Urothelium cell line (cell line): Measurements from ENCODE around the gene SLC35G6.
"Not testable (repeated sequence)": the region's sequence is repeated elsewhere in the genome, so short reads cannot be mapped to it uniquely, and the experiment has no call there.

Source experiments
- DNase-seq: peaks from one replicate; pipeline ENCODE4 v3.0.0; 2011; ENCODE audit warnings: low spot score, mixed read lengths
- FAIRE-seq: peaks from 2 replicates; lab custom pipeline; 2011; peaks lifted over from hg19 to GRCh38; lab: Jason Lieb, UNC

Gene SLC35G6

DNA sequence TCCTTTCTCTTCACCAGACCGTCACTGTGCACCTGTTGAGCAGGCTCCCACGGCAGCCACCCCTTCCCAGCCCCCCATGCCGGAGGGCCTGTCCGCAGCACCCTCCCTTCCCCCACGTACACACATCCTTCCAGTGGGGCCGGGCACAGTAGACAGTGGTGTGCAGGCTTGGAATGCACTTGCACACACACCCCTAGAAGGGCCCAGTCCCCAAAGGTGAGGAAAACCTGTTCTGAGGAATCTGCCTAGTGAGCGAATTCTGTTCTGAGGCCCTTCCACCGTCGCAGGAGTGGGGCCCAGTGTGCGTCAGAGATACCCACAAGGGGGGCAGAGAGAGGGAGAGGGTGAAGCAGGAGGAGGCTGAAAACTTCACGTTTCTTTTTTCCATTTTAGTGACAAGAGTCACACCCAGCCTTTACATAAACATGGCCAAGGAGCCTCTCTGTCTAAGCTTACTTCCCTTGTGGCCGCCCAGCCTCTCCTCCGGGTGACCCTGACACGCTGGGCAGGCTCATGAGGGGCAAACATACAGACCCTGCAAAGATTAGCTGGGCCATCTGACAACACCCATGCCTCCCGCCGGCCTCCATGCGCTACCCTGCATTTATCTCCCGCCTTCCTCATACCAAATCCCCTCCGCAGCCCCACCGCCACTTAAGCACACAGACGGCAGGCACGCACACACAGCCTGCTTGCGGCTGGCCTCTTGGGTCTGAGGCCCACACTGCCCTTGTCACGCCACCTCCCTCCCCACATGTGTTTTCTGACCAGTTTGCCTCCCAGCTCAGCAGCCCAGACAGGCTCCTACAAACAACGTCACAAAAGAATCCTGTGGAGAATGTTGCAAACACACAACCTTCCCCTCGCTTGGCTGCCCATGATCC lies 3.6 kb upstream of the SLC35G6 start:
- no peak for DNase-seq
- FAIRE-seq, result no peak

GRCh38 chr17:7478276-7479212 lies 2.7 kb upstream of the SLC35G6 start:
- DNase-seq, result peak; percentile 43
- no peak for FAIRE-seq

GRCh38 chr17:7479213-7480088 lies 1.8 kb upstream of the SLC35G6 start, which contains the start of gene ZBTB4:
TSS of gene ZBTB4 (minus strand) at chr17:7479631. CDS start at chr17:7466801, 12,830 bp downstream.
- FAIRE-seq (no peak), DNase-seq (peak; percentile 54)

- DNase-seq (no peak), FAIRE-seq (no peak)
These were observed 1.2 kb upstream of the SLC35G6 start for GRCh38 chr17:7480089-7480384.

DNA sequence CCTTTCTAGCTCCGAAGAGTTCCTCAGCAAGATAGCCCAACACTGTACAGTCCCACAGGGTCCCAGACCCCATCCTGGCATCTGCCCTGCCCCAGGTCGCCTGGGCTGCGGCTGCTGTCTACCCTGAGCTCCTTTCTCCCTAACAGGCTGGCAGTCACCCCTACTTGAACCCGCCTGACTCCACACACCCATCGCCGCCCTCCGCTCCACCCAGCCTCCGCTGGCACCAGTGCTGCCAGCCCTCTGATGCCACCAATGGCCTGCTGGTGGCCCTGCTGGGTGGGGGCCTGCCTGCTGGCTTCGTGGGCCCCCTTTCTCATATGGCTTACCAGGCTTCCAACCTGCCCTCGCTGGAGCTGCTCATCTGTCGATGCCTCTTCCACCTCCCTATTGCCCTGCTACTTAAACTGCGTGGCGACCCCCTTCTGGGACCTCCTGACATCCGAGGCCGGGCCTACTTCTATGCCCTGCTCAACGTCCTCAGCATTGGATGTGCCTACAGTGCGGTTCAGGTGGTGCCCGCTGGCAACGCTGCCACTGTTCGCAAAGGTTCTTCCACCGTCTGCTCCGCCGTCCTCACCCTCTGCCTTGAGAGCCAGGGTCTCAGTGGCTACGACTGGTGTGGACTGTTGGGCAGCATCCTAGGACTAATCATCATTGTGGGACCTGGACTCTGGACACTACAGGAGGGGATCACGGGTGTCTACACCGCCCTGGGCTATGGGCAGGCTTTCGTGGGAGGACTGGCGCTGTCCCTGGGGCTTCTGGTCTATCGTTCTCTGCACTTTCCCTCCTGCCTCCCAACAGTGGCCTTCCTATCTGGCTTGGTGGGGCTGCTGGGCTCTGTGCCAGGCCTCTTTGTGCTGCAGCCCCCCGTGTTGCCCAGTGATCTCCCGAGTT lies 846 bp downstream of the SLC35G6 start:
- not testable (repeated sequence) for FAIRE-seq, DNase-seq

DNA sequence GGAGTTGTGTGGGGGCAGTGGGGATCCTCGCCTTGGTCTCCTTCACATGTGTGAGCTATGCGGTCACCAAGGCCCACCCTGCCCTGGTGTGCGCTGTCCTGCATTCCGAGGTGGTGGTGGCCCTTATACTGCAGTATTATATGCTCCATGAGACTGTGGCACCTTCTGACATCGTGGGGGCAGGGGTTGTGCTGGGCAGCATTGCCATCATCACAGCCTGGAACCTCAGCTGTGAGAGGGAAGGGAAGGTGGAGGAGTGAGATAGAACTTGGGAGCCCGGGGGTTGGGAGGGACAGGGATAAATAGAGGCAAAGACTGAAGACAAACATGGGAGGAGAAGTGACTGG lies 1.5 kb downstream of the SLC35G6 start:
- not testable (repeated sequence) for FAIRE-seq

GRCh38 chr17:7483255-7484066 lies 2.2 kb downstream of the SLC35G6 start:
- FAIRE-seq (no peak), DNase-seq (peak; percentile 83)

More for the DNA sequence above, 1.5 kb downstream of the SLC35G6 start:
- DNase-seq, result not testable (repeated sequence)

DNA sequence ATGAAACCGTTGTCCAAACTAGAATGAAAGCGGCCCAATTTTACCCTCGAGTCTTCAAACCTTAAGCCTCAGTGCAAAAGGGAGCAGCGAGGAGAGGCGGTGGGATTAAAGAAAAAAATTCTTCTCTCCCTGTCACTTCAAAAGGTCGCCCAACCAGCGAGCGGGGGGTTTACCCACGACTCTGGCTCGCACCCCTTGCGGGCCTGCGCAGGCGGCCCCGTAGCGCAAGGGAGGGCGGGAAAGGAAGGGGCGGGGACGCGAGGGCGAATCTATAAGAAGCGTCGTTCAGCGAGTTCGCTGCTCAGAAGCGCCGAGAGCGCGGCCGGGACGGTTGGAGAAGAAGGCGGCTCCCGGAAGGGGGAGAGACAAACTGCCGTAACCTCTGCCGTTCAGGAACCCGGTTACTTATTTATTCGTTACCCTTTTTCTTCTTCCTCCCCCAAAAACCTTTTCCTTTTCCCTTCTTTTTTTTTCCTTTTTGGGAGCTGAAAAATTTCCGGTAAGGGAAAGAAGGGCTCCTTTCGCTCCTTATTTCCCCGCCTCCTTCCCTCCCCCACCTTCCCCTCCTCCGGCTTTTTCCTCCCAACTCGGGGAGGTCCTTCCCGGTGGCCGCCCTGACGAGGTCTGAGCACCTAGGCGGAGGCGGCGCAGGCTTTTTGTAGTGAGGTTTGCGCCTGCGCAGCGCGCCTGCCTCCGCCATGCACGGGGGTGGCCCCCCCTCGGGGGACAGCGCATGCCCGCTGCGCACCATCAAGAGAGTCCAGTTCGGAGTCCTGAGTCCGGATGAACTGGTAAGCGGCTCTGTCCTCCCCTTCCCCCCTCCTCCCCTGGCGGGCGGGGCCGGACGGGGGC lies 3.0 kb downstream of the SLC35G6 start, which contains the start of gene POLR2A:
Gene POLR2A (plus strand): TSS at position 300 of the 852 bp plus-strand sequence.
- FAIRE-seq (peak; percentile 40), DNase-seq (peak; percentile 96)

GRCh38 chr17:7484919-7485377 lies 3.7 kb downstream of the SLC35G6 start:
- no peak for DNase-seq
- no peak for FAIRE-seq

DNA sequence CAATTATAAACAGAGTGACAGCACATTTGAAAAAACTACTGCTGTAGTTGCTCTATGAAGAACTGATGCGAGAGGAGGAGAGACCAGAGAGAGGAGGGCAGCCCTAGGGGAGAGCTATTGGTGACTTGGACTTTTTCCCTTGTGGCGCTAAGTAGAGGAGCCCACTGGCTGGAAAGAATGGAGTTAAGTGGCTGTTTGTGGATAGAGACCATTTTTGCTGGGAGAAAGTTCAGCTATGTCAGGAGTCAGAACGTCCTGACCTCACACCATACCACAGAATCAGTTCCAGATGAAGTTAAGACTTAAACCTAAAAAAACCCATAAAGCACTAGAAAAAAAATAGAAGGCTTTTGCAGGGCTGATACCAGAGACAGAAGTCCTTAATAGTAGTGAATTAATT lies 4.9 kb downstream of the SLC35G6 start:
- no peak for FAIRE-seq

GRCh38 chr17:7490144-7490543 lies 8.9 kb downstream of the SLC35G6 start:
- DNase-seq, result no peak
- FAIRE-seq, result no peak

More for the DNA sequence above, 4.9 kb downstream of the SLC35G6 start:
- no peak for DNase-seq

DNA sequence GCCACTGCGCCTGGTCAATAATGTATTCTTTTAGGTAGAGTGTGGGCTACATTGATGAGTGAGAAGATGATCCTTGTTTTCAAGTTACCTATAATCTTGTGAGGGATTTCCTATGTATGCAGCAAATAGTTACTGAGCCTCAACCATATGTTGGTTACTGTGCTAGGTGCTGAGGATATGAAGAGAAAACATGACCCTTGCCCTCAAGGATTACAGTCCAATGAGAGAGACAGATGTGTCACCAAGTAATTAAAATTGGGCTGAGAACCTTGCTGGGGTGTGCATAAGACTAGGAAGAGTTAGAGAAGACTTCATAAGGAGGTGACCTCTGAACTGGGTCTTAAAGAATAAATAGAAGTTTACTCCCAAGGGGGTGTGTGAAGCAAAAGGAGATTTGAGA lies 10.3 kb downstream of the SLC35G6 start:
- FAIRE-seq (no peak), DNase-seq (no peak)

DNA sequence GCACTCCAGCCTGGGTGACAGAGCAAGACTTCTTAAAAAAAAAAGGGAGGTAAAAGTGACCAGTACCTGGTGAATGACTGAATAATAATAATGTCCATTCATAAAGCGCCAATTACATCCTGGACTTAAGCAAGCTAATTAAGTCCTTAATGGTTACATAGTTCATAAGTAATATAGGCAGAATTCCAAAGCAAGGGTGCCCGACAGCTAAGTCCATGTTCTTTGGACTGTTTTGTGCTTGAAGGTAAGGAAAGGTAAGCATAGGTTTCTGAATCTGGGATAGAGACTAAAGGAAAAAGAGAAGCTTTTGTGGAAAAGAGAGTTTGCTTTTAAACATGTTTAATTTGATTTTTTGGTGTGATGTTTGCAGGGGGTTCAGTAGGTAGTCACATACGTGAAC lies 12.7 kb downstream of the SLC35G6 start:
- FAIRE-seq, result no peak

DNA sequence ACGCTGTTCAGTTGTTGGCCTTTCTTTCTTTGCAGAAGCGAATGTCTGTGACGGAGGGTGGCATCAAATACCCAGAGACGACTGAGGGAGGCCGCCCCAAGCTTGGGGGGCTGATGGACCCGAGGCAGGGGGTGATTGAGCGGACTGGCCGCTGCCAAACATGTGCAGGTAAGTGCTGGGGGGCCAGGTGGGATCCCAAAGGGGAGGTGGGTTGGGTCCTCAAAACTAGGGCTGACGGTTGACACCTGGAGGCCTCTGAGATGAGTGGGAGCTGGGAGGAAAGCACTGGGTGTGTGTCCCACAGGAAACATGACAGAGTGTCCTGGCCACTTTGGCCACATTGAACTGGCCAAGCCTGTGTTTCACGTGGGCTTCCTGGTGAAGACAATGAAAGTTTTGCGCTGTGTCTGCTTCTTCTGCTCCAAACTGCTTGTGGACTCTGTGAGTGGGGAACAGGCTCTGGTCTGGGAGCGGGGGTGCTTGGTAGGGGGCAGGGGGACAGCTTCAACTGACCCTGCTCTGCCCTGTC lies 14.7 kb downstream of the SLC35G6 start:
- DNase-seq (no peak), FAIRE-seq (no peak)

More for the DNA sequence above, 12.7 kb downstream of the SLC35G6 start:
- no peak for DNase-seq

DNA sequence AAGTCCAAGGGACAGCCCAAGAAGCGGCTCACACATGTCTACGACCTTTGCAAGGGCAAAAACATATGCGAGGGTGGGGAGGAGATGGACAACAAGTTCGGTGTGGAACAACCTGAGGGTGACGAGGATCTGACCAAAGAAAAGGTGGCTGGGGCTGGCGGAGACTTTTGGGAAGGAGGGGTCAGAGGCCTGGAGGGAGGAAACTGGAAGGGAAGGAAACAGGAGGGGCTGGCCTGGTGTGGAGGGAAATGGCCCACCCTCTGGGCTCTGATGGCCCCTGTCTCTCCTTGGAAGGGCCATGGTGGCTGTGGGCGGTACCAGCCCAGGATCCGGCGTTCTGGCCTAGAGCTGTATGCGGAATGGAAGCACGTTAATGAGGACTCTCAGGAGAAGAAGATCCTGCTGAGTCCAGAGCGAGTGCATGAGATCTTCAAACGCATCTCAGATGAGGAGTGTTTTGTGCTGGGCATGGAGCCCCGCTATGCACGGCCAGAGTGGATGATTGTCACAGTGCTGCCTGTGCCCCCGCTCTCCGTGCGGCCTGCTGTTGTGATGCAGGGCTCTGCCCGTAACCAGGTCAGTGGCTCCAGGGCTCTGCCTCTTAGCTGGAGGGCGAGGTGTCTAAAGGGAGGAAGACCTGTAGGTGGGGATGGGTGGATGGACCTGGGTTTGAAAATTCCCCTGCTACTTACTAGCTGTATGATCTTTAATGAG lies 15.4 kb downstream of the SLC35G6 start:
- FAIRE-seq (no peak), DNase-seq (no peak)

DNA sequence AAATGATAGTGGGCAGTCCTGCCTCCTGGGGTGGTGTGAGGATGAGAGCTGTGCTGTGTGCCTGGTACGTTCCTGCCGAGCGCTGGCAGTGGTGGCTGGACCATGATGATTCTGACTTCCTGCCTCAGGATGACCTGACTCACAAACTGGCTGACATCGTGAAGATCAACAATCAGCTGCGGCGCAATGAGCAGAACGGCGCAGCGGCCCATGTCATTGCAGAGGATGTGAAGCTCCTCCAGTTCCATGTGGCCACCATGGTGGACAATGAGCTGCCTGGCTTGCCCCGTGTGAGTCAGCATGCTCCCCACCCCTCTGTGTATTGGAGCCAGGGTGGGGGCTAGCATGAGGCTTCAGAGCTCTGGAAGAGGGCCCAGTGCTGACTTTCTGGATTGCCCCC lies 16.0 kb downstream of the SLC35G6 start:
- DNase-seq (no peak), FAIRE-seq (no peak)

DNA sequence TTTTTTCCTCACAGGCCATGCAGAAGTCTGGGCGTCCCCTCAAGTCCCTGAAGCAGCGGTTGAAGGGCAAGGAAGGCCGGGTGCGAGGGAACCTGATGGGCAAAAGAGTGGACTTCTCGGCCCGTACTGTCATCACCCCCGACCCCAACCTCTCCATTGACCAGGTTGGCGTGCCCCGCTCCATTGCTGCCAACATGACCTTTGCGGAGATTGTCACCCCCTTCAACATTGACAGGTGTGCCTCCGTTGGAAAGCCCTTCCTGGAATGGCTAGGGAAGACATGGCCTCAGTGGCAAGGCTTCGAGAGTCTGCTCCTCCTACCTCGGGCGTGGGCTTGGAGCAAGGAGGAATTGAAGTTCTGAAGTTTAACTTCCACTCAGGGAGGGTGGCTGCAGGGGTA lies 16.4 kb downstream of the SLC35G6 start:
- DNase-seq, result no peak
- FAIRE-seq, result no peak
